Measurements from ENCODE around the gene CHAMP1. TPM values are rescaled to one million over a fixed set of nuclear protein-coding genes. Genes with fewer than 3 reads are reported as not detected.

Gene CHAMP1
- total and polyA plus RNA-seq, 2 of the 4 experiments (the other 2 are of a cell fraction), result 13.3 to 32.7 TPM

DNA sequence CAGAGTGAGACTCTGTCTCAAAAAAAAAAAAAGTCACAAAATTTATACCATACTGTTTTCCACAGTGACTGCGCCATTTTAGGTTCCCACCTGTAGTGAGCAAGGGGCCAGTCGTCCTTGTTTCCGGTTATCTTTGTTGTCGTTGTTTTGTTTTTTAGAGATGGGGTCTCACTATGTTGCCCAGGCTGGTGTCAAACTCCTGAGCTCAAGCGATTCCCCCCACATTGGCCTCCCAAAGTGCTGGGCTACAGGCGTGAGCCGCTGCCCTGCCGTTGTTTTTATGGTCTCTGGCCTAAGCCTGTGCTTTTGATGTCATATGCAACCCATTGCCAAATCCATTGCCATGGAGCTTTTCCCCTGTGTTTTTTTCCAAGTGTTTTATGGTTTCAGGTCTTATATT is 29.6 kb upstream of the CHAMP1 start:
- H3K4ac ChIP-seq (ENCODE audit: low read depth, low read length), result no peak overlapping the region
- no peak overlapping the region for H2AFZ ChIP-seq (replicated peaks; ENCODE audit: low read length, poor library complexity)
- H4K5ac ChIP-seq (ENCODE audit: low read depth, low read length), result no peak overlapping the region
- H2BK120ac ChIP-seq (ENCODE audit: low read depth, low read length), result no peak overlapping the region
- no TSS peak for BruUV-seq (replicated peaks)
- no peak overlapping the region for H3K4me3 ChIP-seq (ENCODE audit: insufficient read depth, low read depth, low read length)
- no peak for TF ChIP-seq MAZ (IDR thresholded peaks at IDR 0.05; ENCODE audit: borderline replicate concordance, low read depth, low read length)
- TF ChIP-seq POLR2A (IDR thresholded peaks at IDR 0.05; ENCODE audit: low read depth, low read length), result no peak
- TF ChIP-seq CHD1 (IDR thresholded peaks at IDR 0.05; ENCODE audit: low read depth, low read length), result no peak
- no peak for TF ChIP-seq MAFK (IDR thresholded peaks at IDR 0.05; ENCODE audit: low read depth, low read length)
- TF ChIP-seq, protein P1, sequence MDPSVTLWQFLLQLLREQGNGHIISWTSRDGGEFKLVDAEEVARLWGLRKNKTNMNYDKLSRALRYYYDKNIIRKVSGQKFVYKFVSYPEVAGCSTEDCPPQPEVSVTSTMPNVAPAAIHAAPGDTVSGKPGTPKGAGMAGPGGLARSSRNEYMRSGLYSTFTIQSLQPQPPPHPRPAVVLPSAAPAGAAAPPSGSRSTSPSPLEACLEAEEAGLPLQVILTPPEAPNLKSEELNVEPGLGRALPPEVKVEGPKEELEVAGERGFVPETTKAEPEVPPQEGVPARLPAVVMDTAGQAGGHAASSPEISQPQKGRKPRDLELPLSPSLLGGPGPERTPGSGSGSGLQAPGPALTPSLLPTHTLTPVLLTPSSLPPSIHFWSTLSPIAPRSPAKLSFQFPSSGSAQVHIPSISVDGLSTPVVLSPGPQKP (IDR thresholded peaks at IDR 0.05; ENCODE audit: borderline replicate concordance, low read depth, low read length), result no peak
- no peak for TF ChIP-seq CEBPB (IDR thresholded peaks at IDR 0.05; ENCODE audit: low read depth, low read length)
- no peak for TF ChIP-seq RAD21 (IDR thresholded peaks at IDR 0.05; ENCODE audit: low read length)
- TF ChIP-seq MXI1 (IDR thresholded peaks at IDR 0.05; ENCODE audit: borderline replicate concordance, low read depth, low read length), result no peak
- TF ChIP-seq RCOR1 (IDR thresholded peaks at IDR 0.05; ENCODE audit: insufficient replicate concordance, low read length), result no peak
- no peak for TF ChIP-seq FOS (IDR thresholded peaks at IDR 0.05; ENCODE audit: low read depth, low read length)
- no peak overlapping the region for H4K8ac ChIP-seq (ENCODE audit: low read depth in 2 of 2, low read length in 2 of 2)
- peaks cover 7% of the 10 kb centered on the region; the same call in 1 of the 2 replicates for H4K20me1 ChIP-seq (ENCODE audit: insufficient read depth, low read length)
- peaks cover 28 to 56% of the 10 kb centered on the region in 2 experiments for H3K79me1 ChIP-seq (ENCODE audit: low read depth in 1 of 2, low read length in 2 of 2)
- no peak overlapping the region for H3K4me2 ChIP-seq (ENCODE audit: low read depth, low read length)
- no peak overlapping the region for H3K23ac ChIP-seq (ENCODE audit: low read depth, low read length)
- H2BK15ac ChIP-seq (ENCODE audit: low read depth, low read length), result no peak overlapping the region
- H2BK5ac ChIP-seq (ENCODE audit: low read depth, low read length, poor library complexity, severe bottlenecking), result no peak overlapping the region
- H3K56ac ChIP-seq (ENCODE audit: extremely low read depth, insufficient read depth, low read length), result no peak overlapping the region
- H2AK5ac ChIP-seq (ENCODE audit: low read depth, low read length), result no peak overlapping the region
- dilution Hi-C loops (cut with HindIII; ENCODE audit: low sequenced_read_pairs, unreplicated experiment), result no loop called here
- H3K14ac ChIP-seq (replicated peaks; ENCODE audit: low read depth, low read length), result no peak overlapping the region
- in situ Hi-C loops (cut with MboI; ENCODE audit: low sequenced_read_pairs), result no loop called here
- ChIA-PET POLR2A (ENCODE audit: unreplicated experiment) (no interaction called here), CTCF (interaction anchor here (0.7 kb wide), 1 partner anchor 26 kb away, joined by 3 read pairs; no protein-coding TSS in a partner anchor)
- H3K4me1 ChIP-seq (ENCODE audit: control insufficient read depth, insufficient read depth, low read length), result peaks cover 4% of the 10 kb centered on the region
- H3K27me3 ChIP-seq (ENCODE audit: control insufficient read depth, insufficient read depth, low read length), result no peaks in the 10 kb centered on the region
- peaks cover 17% of the 10 kb centered on the region for H3K9me1 ChIP-seq (ENCODE audit: insufficient read depth, low read length)
- intact Hi-C loops (cut with micrococcal nuclease), result no loop called here
- no peak overlapping the region for H4K91ac ChIP-seq (ENCODE audit: insufficient read depth, low read depth, low read length)
- no peak overlapping the region for H3K18ac ChIP-seq (ENCODE audit: low read depth, low read length)
- H3K36me3 ChIP-seq (ENCODE audit: control insufficient read depth, insufficient read depth, low read length), result peaks cover 25% of the 10 kb centered on the region
- WGBS, 2 experiments (ENCODE audit: extremely low coverage in 2 of 2, insufficient read length in 1 of 2), result no CpG with 5 or more reads among the region's 8 CpGs
- DNase-seq (no peak), ATAC-seq (ENCODE audit: low read depth) (no peak)
- no peaks in the 10 kb centered on the region for H3K9me3 ChIP-seq (ENCODE audit: control insufficient read depth, insufficient read depth, low read length)
- no peak overlapping the region for H3K27ac ChIP-seq (ENCODE audit: insufficient read depth, low read length)
- no peak overlapping the region for H2BK20ac ChIP-seq (ENCODE audit: low read depth, low read length)
- H2AK9ac ChIP-seq (replicated peaks; ENCODE audit: low read depth, low read length, poor library complexity), result no peak overlapping the region
- no peak overlapping the region for H3K9ac ChIP-seq (ENCODE audit: low read depth, low read length)

Data from IMR-90 (cell line).